ENCODE results near the gene WBP4. TPM values are rescaled to one million over a fixed set of nuclear protein-coding genes. Genes with fewer than 3 reads are reported as not detected.

Gene WBP4
- total and polyA plus RNA-seq, 9 of the 15 experiments (the other 6 are each of a cell fraction or from before 2014, with no cell fraction given), result 5.5 to 12.2 (median 7.9) TPM

DNA sequence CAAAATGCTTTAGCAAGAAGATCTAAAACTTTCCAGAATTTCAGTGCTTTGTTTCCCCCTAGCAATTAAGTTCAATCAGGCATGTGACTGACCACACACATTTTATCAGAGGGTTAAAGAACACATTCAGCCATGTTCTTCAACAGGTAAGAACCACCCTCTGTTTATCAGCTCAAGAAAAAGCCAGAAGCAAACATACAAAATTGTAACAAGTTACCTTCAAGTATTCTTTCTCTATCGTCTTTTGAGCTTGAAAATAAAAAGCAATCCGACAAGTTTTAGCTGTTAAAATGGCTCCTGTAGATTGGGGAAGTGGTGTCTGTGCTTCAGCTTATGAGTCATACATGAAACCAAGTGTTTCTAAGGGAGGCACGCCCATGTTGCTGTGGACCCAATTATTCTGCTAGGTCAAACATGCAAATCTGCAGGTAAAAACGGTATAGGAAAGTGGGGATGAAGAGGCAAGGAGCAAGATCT, 42.3 kb upstream of the WBP4 start, which contains the start of gene ELF1:
Gene ELF1, minus strand, starts transcription at position 306 of the 477 bp plus-strand sequence. CDS start 37,262 bp downstream, outside the sequence.
- Histone ChIP-seq H3K4me2 (ENCODE audit: insufficient read depth, low read length) (peak within 1 kb of the TSS; percentile 73), H3K27ac (ENCODE audit: extremely low read depth, low read depth, low read length) (peak within 1 kb of the TSS; percentile 86), H3K9ac (ENCODE audit: insufficient read depth in 1 of 2, low read depth in 2 of 2, low read length in 2 of 2) (peak within 1 kb of the TSS in 1 of 2 experiments; percentile 80; a peak in 3 of 4 replicates), H4K20me1 (replicated peaks; ENCODE audit: control insufficient read depth, insufficient read depth, low read length) (no peaks in the 10 kb centered on the region), H2AFZ (ENCODE audit: low read depth, low read length) (peak within 1 kb of the TSS; percentile 65), H3K9me1 (ENCODE audit: control insufficient read depth, insufficient read depth, low read length) (no peaks in the 10 kb centered on the region), H3K9me3 (replicated peaks; ENCODE audit: control insufficient read depth, insufficient read depth, low read depth, low read length) (no peaks in the 10 kb centered on the region), H3K79me2 (ENCODE audit: control insufficient read depth, insufficient read depth, low read length) (peaks cover 88% of the 10 kb centered on the region), H3K4me1 (replicated peaks in 1 of 2; ENCODE audit: control insufficient read depth in 2 of 2, insufficient read depth in 2 of 2, low read length in 2 of 2) (peaks cover 2 to 16% of the 10 kb centered on the region in 2 experiments; a peak in 4 of 5 replicates), H3K36me3 (ENCODE audit: control insufficient read depth, insufficient read depth, low read length) (peaks cover 8% of the 10 kb centered on the region; the same call in 1 of the 3 replicates), H3K4me3 (peak within 1 kb of the TSS; percentile 53), H3K27me3 (ENCODE audit: control insufficient read depth in 2 of 2, insufficient read depth in 2 of 2, low read length in 2 of 2) (no peaks in the 10 kb centered on the region)
- ATAC-seq (peak; percentile 82), DNase-seq (ENCODE audit: extremely low read depth in 1 of 4, low spot score in 3 of 4) (peak; percentile 43 to 84 (median 54)), FAIRE-seq (peak; percentile 94)
- intact Hi-C loops (cut with micrococcal nuclease), result loop anchor here (5.0 kb wide), 1 partner anchor 43 kb away; the partner anchor contains the start of gene WBP4
- CTCF ChIA-PET (ENCODE audit: low intra/inter-chr PET ratio), result no interaction called here
- WGBS (ENCODE audit: insufficient coverage, low coverage, missing lambda C conversion rate), result 0% methylated on average over 4 of the region's 4 CpGs
- no TSS peak for BruUV-seq (replicated peaks)
- POLR2A ChIA-PET, result interaction anchor here (0.6 to 1.6 kb wide), 3 partner anchors 8 to 10 kb away, joined by 3 to 10 read pairs (median 4); no protein-coding TSS in a partner anchor
- in situ Hi-C loops (cut with MboI), result no loop called here
- TF ChIP-seq XRCC5 (IDR thresholded peaks at IDR 0.05; ENCODE audit: low read depth, low read length) (no peak), TSHZ1 (CRISPR knock-in tag; IDR thresholded peaks at IDR 0.05) (no peak), NCOR1 (IDR thresholded peaks at IDR 0.05) (no peak), FOXA3 (CRISPR knock-in tag; conservative IDR thresholded peaks at IDR 0.05 in 1 of 2, IDR thresholded peaks at IDR 0.05 in 1 of 2) (no peak), SLC30A9 (CRISPR knock-in tag; IDR thresholded peaks at IDR 0.05) (no peak), SRSF7 (optimal IDR thresholded peaks at IDR 0.05; ENCODE audit: low read depth, low read length) (no peak), RUNX1 (IDR thresholded peaks at IDR 0.05; ENCODE audit: low read depth) (no peak), ETV1 (tag; conservative IDR thresholded peaks at IDR 0.05; ENCODE audit: low read depth) (no peak), HMG20B (CRISPR knock-in tag; IDR thresholded peaks at IDR 0.05) (no peak), ZNF239 (CRISPR knock-in tag; IDR thresholded peaks at IDR 0.05) (peak; percentile 65), JUN (IDR thresholded peaks at IDR 0.05; ENCODE audit: borderline replicate concordance, low read depth, low read length) (peak; percentile 91), JUN (CRISPR knock-in tag; IDR thresholded peaks at IDR 0.05; ENCODE audit: borderline replicate concordance) (no peak), YY1 (IDR thresholded peaks at IDR 0.05; ENCODE audit: borderline replicate concordance in 1 of 3, control insufficient read depth in 1 of 3, extremely low read depth in 1 of 3, insufficient read depth in 3 of 3, insufficient read length in 1 of 3, insufficient replicate concordance in 2 of 3, low read depth in 1 of 3, low read length in 2 of 3) (peak; percentile 42 to 82 (median 73)), NFXL1 (CRISPR knock-in tag; IDR thresholded peaks at IDR 0.05) (no peak), MXI1 (IDR thresholded peaks at IDR 0.05; ENCODE audit: low read depth, low read length) (no peak), BRCA1 (IDR thresholded peaks at IDR 0.05) (no peak), BRCA1 (CRISPR knock-in tag; IDR thresholded peaks at IDR 0.05) (no peak), ZFX (CRISPR knock-in tag; IDR thresholded peaks at IDR 0.05) (no peak), ZBTB8A (IDR thresholded peaks at IDR 0.05; ENCODE audit: partially characterized antibody) (no peak)
- TF ChIP-seq, protein P1, sequence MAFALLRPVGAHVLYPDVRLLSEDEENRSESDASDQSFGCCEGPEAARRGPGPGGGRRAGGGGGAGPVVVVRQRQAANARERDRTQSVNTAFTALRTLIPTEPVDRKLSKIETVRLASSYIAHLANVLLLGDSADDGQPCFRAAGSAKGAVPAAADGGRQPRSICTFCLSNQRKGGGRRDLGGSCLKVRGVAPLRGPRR (CRISPR knock-in tag; IDR thresholded peaks at IDR 0.05), result no peak

Data from K562 (cell line).